Muscle of leg (tissue), 11 donors: Measurements from ENCODE around the gene EPYC. TPM values are rescaled to one million over a fixed set of nuclear protein-coding genes. Genes with fewer than 3 reads are reported as not detected.

Experiments used
- DNase-seq: peaks from one replicate; pipeline ENCODE4 v3.0.0; 2013
- H3K27ac ChIP-seq: one replicate; pipeline ENCODE4 v1.5.1; 2013; ENCODE audit warnings: mild to moderate bottlenecking, low read length, control low read depth
- H3K27me3 ChIP-seq: one replicate; pipeline ENCODE4 v1.6.1; 2013; ENCODE audit warnings: low read length; ENCODE audit not compliant: control insufficient read depth, insufficient read depth
- H3K36me3 ChIP-seq: one replicate; pipeline ENCODE4 v1.6.1; 2013; ENCODE audit warnings: low read length; ENCODE audit not compliant: control insufficient read depth, insufficient read depth
- H3K4me1 ChIP-seq: one replicate; pipeline ENCODE4 v1.6.1; 2013; ENCODE audit warnings: low read length; ENCODE audit not compliant: control insufficient read depth, insufficient read depth
- H3K4me3 ChIP-seq: one replicate; pipeline ENCODE4 v1.5.1; 2013; ENCODE audit warnings: low read length, control low read depth
- H3K9me3 ChIP-seq: replicated peaks from 2 replicates; pipeline ENCODE4 v1.6.1; 2013; ENCODE audit warnings: low read depth, low read length; ENCODE audit not compliant: control insufficient read depth
- WGBS: methylation state at CpG from one replicate; pipeline ENCODE4 v1.1.5; 2013; ENCODE audit warnings: missing lambda C conversion rate; ENCODE audit not compliant: insufficient coverage; 5-methylcytosine and 5-hydroxymethylcytosine counted together
- polyA plus RNA-seq, 8 donors: library from polyadenylated mRNA; unstranded; fragments of 120-200 nt; gene quantifications; one replicate each; pipeline versions ENCODE4 v1.2.1 to v1.2.3, GENCODE V29; 2013; ENCODE audit warnings: inconsistent platforms in 1 of 8, low replicate concordance in 1 of 8; ENCODE audit not compliant: insufficient read length in 8 of 8, insufficient read depth in 1 of 8
- total RNA-seq: library from RNA; stranded (reverse); fragments of 120-200 nt; gene quantifications from one replicate; pipeline ENCODE4 v1.2.4, GENCODE V29; 2013

The EPYC gene
- total and polyA plus RNA-seq, 9 donors, result 0.04 to 0.25 (median 0.12) TPM; not detected in 6

GRCh38 chr12:90940872-90941499 is 63.8 kb downstream of the EPYC start:
- Histone ChIP-seq H3K27me3 (no peaks in the 10 kb centered on the region), H3K27ac (no peak overlapping the region), H3K4me3 (no peak overlapping the region), H3K36me3 (no peaks in the 10 kb centered on the region), H3K4me1 (no peaks in the 10 kb centered on the region), H3K9me3 (no peaks in the 10 kb centered on the region)
- peak; percentile 73 for DNase-seq
- WGBS, result no CpG with 5 or more reads among the region's 3 CpGs

GRCh38 chr12:90939382-90939781 is 65.4 kb downstream of the EPYC start:
- peak; percentile 40 for DNase-seq
- H3K4me1 ChIP-seq, result no peaks in the 10 kb centered on the region
- no peak overlapping the region for H3K27ac ChIP-seq
- no CpG with 5 or more reads among the region's 1 CpG for WGBS
- no peak overlapping the region for H3K4me3 ChIP-seq
- H3K27me3 ChIP-seq, result no peaks in the 10 kb centered on the region
- H3K36me3 ChIP-seq, result no peaks in the 10 kb centered on the region
- H3K9me3 ChIP-seq, result no peaks in the 10 kb centered on the region

GRCh38 chr12:90938451-90938850 is 66.3 kb downstream of the EPYC start:
- WGBS, result 100% methylated on average over 1 of the region's 6 CpGs
- H3K4me1 ChIP-seq, result no peaks in the 10 kb centered on the region
- H3K27me3 ChIP-seq, result no peaks in the 10 kb centered on the region
- H3K9me3 ChIP-seq, result no peaks in the 10 kb centered on the region
- no peak overlapping the region for H3K27ac ChIP-seq
- DNase-seq, result no peak
- no peak overlapping the region for H3K4me3 ChIP-seq
- H3K36me3 ChIP-seq, result no peaks in the 10 kb centered on the region

GRCh38 chr12:90937651-90938050 is 67.1 kb downstream of the EPYC start:
- WGBS, result no CpG with 5 or more reads among the region's 2 CpGs
- no peak for DNase-seq
- Histone ChIP-seq H3K4me3 (no peak overlapping the region), H3K4me1 (no peaks in the 10 kb centered on the region), H3K27me3 (no peaks in the 10 kb centered on the region), H3K36me3 (no peaks in the 10 kb centered on the region), H3K27ac (no peak overlapping the region), H3K9me3 (no peaks in the 10 kb centered on the region)

- no peak for DNase-seq
- no peaks in the 10 kb centered on the region for H3K36me3 ChIP-seq
- H3K27me3 ChIP-seq, result no peaks in the 10 kb centered on the region
- no peak overlapping the region for H3K27ac ChIP-seq
- H3K4me1 ChIP-seq, result no peaks in the 10 kb centered on the region
- no peak overlapping the region for H3K4me3 ChIP-seq
- H3K9me3 ChIP-seq, result no peaks in the 10 kb centered on the region
- 100% methylated on average over 3 of the region's 5 CpGs for WGBS
Observed at GRCh38 chr12:90936230-90937005, 68.4 kb downstream of the EPYC start.

- no peak for DNase-seq
- 80% methylated on average over 1 of the region's 5 CpGs for WGBS
Observed at GRCh38 chr12:90925562-90925961, 79.2 kb downstream of the EPYC start.

GRCh38 chr12:90924406-90924805 is 80.4 kb downstream of the EPYC start:
- Histone ChIP-seq H3K4me3 (no peak overlapping the region), H3K27ac (no peak overlapping the region), H3K4me1 (no peaks in the 10 kb centered on the region), H3K27me3 (no peaks in the 10 kb centered on the region), H3K36me3 (no peaks in the 10 kb centered on the region), H3K9me3 (no peaks in the 10 kb centered on the region)
- WGBS, result no CpG with 5 or more reads among the region's 1 CpG
- peak; percentile 21 for DNase-seq

More at GRCh38 chr12:90925562-90925961, 79.2 kb downstream of the EPYC start:
- Histone ChIP-seq H3K27me3 (no peaks in the 10 kb centered on the region), H3K27ac (no peak overlapping the region), H3K4me3 (no peak overlapping the region), H3K9me3 (peaks cover 9% of the 10 kb centered on the region), H3K4me1 (no peaks in the 10 kb centered on the region), H3K36me3 (no peaks in the 10 kb centered on the region)

- H3K27ac ChIP-seq, result no peak overlapping the region
- peak; percentile 21 for DNase-seq
Observed at GRCh38 chr12:90922145-90922627, 82.6 kb downstream of the EPYC start.

GRCh38 chr12:90921536-90921935 is 83.2 kb downstream of the EPYC start:
- Histone ChIP-seq H3K36me3 (no peaks in the 10 kb centered on the region), H3K4me3 (no peak overlapping the region), H3K27ac (no peak overlapping the region), H3K9me3 (no peaks in the 10 kb centered on the region), H3K27me3 (no peaks in the 10 kb centered on the region), H3K4me1 (no peaks in the 10 kb centered on the region)
- no peak for DNase-seq
- no CpG with 5 or more reads among the region's 1 CpG for WGBS

More at GRCh38 chr12:90922145-90922627, 82.6 kb downstream of the EPYC start:
- no peak overlapping the region for H3K4me3 ChIP-seq
- no peaks in the 10 kb centered on the region for H3K9me3 ChIP-seq
- no peaks in the 10 kb centered on the region for H3K36me3 ChIP-seq
- no peaks in the 10 kb centered on the region for H3K27me3 ChIP-seq
- no peaks in the 10 kb centered on the region for H3K4me1 ChIP-seq

- Histone ChIP-seq H3K27ac (no peak overlapping the region), H3K4me3 (no peak overlapping the region), H3K27me3 (no peaks in the 10 kb centered on the region), H3K36me3 (no peaks in the 10 kb centered on the region), H3K4me1 (no peaks in the 10 kb centered on the region), H3K9me3 (no peaks in the 10 kb centered on the region)
- WGBS, result no CpG with 5 or more reads among the region's 1 CpG
- DNase-seq, result no peak
Observed at GRCh38 chr12:90920222-90920621, 84.5 kb downstream of the EPYC start.
